ENCODE data around the gene RAB11FIP2.

The RAB11FIP2 gene

DNA sequence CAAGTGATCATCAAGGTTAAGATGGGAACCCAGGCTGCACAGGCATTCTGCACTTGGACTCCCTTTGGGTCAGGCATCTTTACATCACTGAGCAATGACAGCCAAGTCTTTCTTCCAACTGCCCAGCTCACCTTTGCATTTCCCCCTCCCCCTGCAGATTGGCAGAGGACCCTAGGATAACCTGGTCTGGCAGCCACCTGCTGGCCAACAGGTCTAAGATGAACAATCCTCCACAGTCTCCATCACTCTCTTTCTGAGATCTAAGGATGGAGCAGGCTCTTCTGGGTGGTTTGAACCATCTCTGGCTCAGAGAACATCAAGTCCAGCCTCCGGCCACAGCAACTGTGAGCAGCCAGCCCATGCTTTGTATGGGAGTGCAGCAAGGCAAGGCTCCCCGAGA, 75.8 kb downstream of the RAB11FIP2 start:
- TF ChIP-seq, protein P1, sequence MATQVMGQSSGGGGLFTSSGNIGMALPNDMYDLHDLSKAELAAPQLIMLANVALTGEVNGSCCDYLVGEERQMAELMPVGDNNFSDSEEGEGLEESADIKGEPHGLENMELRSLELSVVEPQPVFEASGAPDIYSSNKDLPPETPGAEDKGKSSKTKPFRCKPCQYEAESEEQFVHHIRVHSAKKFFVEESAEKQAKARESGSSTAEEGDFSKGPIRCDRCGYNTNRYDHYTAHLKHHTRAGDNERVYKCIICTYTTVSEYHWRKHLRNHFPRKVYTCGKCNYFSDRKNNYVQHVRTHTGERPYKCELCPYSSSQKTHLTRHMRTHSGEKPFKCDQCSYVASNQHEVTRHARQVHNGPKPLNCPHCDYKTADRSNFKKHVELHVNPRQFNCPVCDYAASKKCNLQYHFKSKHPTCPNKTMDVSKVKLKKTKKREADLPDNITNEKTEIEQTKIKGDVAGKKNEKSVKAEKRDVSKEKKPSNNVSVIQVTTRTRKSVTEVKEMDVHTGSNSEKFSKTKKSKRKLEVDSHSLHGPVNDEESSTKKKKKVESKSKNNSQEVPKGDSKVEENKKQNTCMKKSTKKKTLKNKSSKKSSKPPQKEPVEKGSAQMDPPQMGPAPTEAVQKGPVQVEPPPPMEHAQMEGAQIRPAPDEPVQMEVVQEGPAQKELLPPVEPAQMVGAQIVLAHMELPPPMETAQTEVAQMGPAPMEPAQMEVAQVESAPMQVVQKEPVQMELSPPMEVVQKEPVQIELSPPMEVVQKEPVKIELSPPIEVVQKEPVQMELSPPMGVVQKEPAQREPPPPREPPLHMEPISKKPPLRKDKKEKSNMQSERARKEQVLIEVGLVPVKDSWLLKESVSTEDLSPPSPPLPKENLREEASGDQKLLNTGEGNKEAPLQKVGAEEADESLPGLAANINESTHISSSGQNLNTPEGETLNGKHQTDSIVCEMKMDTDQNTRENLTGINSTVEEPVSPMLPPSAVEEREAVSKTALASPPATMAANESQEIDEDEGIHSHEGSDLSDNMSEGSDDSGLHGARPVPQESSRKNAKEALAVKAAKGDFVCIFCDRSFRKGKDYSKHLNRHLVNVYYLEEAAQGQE (IDR thresholded peaks at IDR 0.05; ENCODE audit: low read depth), result no peak
- TF ChIP-seq, protein P2, sequence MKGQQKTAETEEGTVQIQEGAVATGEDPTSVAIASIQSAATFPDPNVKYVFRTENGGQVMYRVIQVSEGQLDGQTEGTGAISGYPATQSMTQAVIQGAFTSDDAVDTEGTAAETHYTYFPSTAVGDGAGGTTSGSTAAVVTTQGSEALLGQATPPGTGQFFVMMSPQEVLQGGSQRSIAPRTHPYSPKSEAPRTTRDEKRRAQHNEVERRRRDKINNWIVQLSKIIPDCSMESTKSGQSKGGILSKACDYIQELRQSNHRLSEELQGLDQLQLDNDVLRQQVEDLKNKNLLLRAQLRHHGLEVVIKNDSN (IDR thresholded peaks at IDR 0.05), result no peak
- TF ChIP-seq TEAD4 (IDR thresholded peaks at IDR 0.05), result no peak
- TF ChIP-seq CREB1 (IDR thresholded peaks at IDR 0.05; ENCODE audit: low read depth), result no peak
- TF ChIP-seq, protein P3, sequence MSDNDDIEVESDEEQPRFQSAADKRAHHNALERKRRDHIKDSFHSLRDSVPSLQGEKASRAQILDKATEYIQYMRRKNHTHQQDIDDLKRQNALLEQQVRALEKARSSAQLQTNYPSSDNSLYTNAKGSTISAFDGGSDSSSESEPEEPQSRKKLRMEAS (IDR thresholded peaks at IDR 0.05), result no peak
- no peak for TF ChIP-seq EGR1 (IDR thresholded peaks at IDR 0.05)
- TF ChIP-seq YY1 (IDR thresholded peaks at IDR 0.05; ENCODE audit: low read depth), result no peak

DNA sequence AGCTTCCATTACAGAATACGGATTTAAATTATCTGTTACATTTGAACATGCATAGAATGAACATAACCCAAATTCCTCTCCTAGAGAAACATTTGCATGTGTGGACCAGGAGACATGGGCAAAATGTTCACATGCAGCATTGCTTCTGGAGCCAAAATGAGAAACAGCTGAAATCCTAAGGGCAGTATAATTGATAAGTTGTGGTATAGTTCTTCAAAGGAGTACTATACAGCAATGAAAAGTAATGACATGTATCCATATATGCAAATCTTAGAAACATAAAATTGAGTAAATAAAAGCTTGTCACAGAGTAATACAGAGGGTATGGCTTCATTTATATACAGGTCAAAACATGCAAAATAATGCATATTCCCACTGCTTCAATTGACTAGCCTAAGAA, 77.1 kb downstream of the RAB11FIP2 start:
- no peak for TF ChIP-seq NFIC (IDR thresholded peaks at IDR 0.05)
- no peak for TF ChIP-seq TCF12 (IDR thresholded peaks at IDR 0.05; ENCODE audit: low read depth)
- no peak for TF ChIP-seq EGR1 (IDR thresholded peaks at IDR 0.05)
- TF ChIP-seq, protein P3 (IDR thresholded peaks at IDR 0.05), result no peak
- TF ChIP-seq CREB1 (IDR thresholded peaks at IDR 0.05; ENCODE audit: low read depth), result no peak
- TF ChIP-seq CEBPB (IDR thresholded peaks at IDR 0.05), result no peak
- TF ChIP-seq, protein P1 (IDR thresholded peaks at IDR 0.05; ENCODE audit: low read depth), result no peak
- no peak for TF ChIP-seq RAD21 (IDR thresholded peaks at IDR 0.05; ENCODE audit: low read depth)
- TF ChIP-seq ZBTB7A (IDR thresholded peaks at IDR 0.05; ENCODE audit: low read depth), result no peak
- TF ChIP-seq TEAD4 (IDR thresholded peaks at IDR 0.05), result no peak
- TF ChIP-seq, protein P2 (IDR thresholded peaks at IDR 0.05), result no peak
- TF ChIP-seq FOXM1 (IDR thresholded peaks at IDR 0.05; ENCODE audit: borderline replicate concordance, low read depth), result no peak
- TF ChIP-seq EP300 (IDR thresholded peaks at IDR 0.05; ENCODE audit: borderline replicate concordance), result no peak
- no peak for TF ChIP-seq YY1 (IDR thresholded peaks at IDR 0.05; ENCODE audit: low read depth)
- no peak for TF ChIP-seq TAF1 (IDR thresholded peaks at IDR 0.05; ENCODE audit: low read depth)

DNA sequence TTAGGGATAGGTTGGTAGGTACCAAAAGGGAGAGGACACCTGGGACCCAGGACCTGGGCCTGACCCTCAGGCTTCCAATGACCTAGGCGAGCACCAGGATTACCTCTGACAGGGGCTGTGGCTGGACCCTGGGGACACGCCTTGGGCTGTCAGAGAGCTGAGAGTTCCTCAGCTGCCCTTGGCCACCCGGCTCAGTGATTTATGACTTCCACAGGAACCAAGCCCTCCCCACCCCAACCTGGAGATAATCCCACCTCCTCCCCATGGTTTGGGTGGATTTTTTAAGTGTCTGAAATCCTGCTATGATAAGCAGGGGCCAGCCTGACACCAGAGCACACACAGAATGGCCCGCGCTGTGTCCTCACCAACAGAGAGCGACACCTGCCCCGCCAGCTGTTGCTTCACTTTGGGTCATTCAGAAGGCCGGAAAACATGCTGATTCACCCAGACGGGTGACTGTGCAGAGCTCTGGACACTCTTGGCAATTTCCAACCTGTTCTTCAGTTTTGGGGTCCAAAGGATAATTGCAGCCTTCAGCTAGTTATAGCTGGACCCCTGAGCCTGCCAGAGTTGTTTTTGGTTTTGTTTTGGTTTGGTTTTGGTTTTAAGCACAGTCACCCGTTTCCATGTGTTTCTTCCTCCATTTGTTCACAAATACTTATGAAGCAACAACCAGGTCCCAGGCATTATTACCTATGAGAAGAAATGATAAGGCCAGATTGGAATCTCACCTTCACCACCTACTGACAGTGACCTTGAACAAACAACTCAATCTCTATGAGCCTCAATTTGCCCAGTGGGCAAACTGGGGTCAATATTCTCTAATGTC, 78.2 kb downstream of the RAB11FIP2 start:
- TF ChIP-seq EGR1 (IDR thresholded peaks at IDR 0.05), result no peak
- TF ChIP-seq, protein P1 (IDR thresholded peaks at IDR 0.05; ENCODE audit: low read depth), result no peak
- TF ChIP-seq YY1 (IDR thresholded peaks at IDR 0.05; ENCODE audit: low read depth), result no peak
- TF ChIP-seq FOXM1 (IDR thresholded peaks at IDR 0.05; ENCODE audit: borderline replicate concordance, low read depth), result no peak
- TF ChIP-seq TAF1 (IDR thresholded peaks at IDR 0.05; ENCODE audit: low read depth), result no peak
- TF ChIP-seq CEBPB (IDR thresholded peaks at IDR 0.05), result no peak
- no peak for TF ChIP-seq CREB1 (IDR thresholded peaks at IDR 0.05; ENCODE audit: low read depth)
- no peak for TF ChIP-seq EP300 (IDR thresholded peaks at IDR 0.05; ENCODE audit: borderline replicate concordance)
- TF ChIP-seq NFIC (IDR thresholded peaks at IDR 0.05), result no peak
- TF ChIP-seq TEAD4 (IDR thresholded peaks at IDR 0.05), result no peak
- TF ChIP-seq TCF12 (IDR thresholded peaks at IDR 0.05; ENCODE audit: low read depth), result no peak
- TF ChIP-seq, protein P3 (IDR thresholded peaks at IDR 0.05), result no peak
- no peak for TF ChIP-seq RAD21 (IDR thresholded peaks at IDR 0.05; ENCODE audit: low read depth)
- TF ChIP-seq ZBTB7A (IDR thresholded peaks at IDR 0.05; ENCODE audit: low read depth), result no peak
- TF ChIP-seq, protein P2 (IDR thresholded peaks at IDR 0.05), result no peak

Data from Ishikawa (cell line).